DND-41 (cell line): ENCODE data around the gene AATK.

ENCODE experiments used
- EZH2 ChIP-seq: IDR thresholded peaks from 3 replicates; pipeline ENCODE4 v1.6.1; 2012; ENCODE audit warnings: borderline replicate concordance, low read depth, mild to moderate bottlenecking, moderate library complexity, low read length, inconsistent platforms; ENCODE audit not compliant: severe bottlenecking
- TF ChIP-seq, protein P1 (sequence below): IDR thresholded peaks from 2 replicates; pipeline ENCODE4 v1.5.1; 2012; ENCODE audit warnings: borderline replicate concordance, low read length, moderate library complexity, mild to moderate bottlenecking; ENCODE audit not compliant: poor library complexity, severe bottlenecking; ENCODE audit errors: extremely low read depth

DNA sequence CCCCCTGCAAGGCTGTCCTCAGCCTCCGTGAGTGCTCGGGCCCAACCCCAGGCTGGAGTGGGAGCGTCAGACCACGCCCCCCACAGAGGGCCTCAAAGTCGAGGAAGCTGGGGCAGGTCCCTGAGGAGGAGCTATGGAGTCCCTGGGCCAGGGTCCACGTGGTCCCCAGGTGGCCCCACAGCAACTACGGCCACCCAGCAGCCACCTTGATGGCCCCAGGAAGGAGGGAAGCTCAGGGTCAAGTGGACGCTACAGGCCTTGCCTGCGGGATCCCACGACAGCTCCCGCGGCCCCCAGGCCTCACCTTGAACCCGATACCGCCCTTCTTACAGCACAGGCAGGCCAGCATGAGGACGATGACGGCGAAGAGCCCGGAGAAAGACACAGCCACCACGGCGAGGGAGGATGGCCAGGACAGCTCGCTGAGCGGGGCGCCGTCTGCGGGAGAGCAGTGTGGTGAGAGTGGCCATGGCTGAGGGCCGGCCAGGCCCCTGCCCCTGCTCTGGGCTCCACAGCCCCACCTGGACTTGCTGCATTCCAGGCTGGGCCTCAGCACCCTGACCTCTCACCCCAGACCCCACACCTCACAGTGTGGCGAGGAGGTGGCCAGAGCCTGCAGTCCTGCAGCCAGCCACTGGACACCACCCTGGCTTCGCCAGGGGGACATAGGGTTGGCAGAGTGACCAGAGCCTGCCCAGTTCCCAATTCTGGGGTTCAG, 31.8 kb downstream of the AATK start:
- TF ChIP-seq, protein P1, sequence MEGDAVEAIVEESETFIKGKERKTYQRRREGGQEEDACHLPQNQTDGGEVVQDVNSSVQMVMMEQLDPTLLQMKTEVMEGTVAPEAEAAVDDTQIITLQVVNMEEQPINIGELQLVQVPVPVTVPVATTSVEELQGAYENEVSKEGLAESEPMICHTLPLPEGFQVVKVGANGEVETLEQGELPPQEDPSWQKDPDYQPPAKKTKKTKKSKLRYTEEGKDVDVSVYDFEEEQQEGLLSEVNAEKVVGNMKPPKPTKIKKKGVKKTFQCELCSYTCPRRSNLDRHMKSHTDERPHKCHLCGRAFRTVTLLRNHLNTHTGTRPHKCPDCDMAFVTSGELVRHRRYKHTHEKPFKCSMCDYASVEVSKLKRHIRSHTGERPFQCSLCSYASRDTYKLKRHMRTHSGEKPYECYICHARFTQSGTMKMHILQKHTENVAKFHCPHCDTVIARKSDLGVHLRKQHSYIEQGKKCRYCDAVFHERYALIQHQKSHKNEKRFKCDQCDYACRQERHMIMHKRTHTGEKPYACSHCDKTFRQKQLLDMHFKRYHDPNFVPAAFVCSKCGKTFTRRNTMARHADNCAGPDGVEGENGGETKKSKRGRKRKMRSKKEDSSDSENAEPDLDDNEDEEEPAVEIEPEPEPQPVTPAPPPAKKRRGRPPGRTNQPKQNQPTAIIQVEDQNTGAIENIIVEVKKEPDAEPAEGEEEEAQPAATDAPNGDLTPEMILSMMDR = no peak
- TF ChIP-seq EZH2 = no peak
